Panc1 (cell line): Measurements from ENCODE around the gene ZNF165.

Experiments used
- CTCF ChIP-seq: fragments of 450-650 bp; IDR thresholded peaks from 2 replicates; pipeline ENCODE4 v1.5.1; 2017; ENCODE audit warnings: mild to moderate bottlenecking
- TCF7L2 ChIP-seq: IDR thresholded peaks from 2 replicates; pipeline ENCODE4 v1.6.1; 2011; ENCODE audit warnings: mild to moderate bottlenecking, low read depth, low read length, inconsistent platforms

GRCh38 chr6:28082939-28083338 lies 2.6 kb downstream of the ZNF165 start:
- TF ChIP-seq TCF7L2: no peak
- no peak for TF ChIP-seq CTCF
